Left colon (tissue), 2 donors: ENCODE results near the gene COL5A1. TPM values are rescaled to one million over a fixed set of nuclear protein-coding genes. Genes with fewer than 3 reads are reported as not detected.

ENCODE experiments used
- ATAC-seq: fragments of 200-7000 bp; cut with Tn5 transposase; one replicate; pipeline ENCODE4 v1.9.1; 2020; ENCODE audit warnings: mild to moderate bottlenecking, moderate library complexity
- DNase-seq, 2 donors: peaks; one replicate each; pipeline ENCODE4 v3.0.0-alpha.2; 2020
- intact Hi-C, 2 donors: fragments of 100-400 bp; cut with DNase I in 1 of 2; cut with micrococcal nuclease in 1 of 2; formaldehyde crosslinking; loops; one replicate each; pipeline versions ENCODE4 v1.11.2 to v1.14.0; 2022; cut with DNase I, micrococcal nuclease
- total RNA-seq, 2 donors: library from RNA; stranded (reverse); fragmentation: NEBNext Ultra II Directional; extraction: Animal tissue kit (Norgen Biotek cat#: 25700); gene quantifications; one replicate each; pipeline ENCODE4 v1.2.1, GENCODE V29; 2021
- donor health status: DM: no; HTN: no; CAD: no.
- donor health status: DM: yes; HTN: yes; CAD: no.

The COL5A1 gene
- total RNA-seq, 2 donors from 2014 or later, result 5.3 to 17.8 TPM

DNA sequence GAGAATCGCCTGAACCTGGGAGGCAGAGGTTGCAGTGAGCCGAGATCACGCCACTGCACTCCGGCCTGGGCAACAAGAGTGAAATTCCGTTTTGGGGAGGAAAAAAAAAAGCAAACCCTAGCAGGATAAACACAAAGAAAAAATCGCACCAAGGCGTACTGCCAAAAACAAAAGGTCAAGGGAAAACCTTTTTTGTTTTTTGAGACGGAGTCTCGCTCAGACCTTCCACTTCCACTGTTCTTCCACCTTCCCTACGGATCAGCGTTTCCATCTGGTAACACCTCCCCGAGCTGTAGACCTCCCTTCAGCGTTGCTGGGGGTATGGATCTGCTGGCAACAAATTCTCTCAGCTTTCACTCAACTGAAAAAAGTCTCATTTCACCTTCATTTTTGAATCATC, 218.9 kb downstream of the COL5A1 start:
- ATAC-seq, result no peak
- no peak for DNase-seq
- intact Hi-C loops, result no loop called here

DNA sequence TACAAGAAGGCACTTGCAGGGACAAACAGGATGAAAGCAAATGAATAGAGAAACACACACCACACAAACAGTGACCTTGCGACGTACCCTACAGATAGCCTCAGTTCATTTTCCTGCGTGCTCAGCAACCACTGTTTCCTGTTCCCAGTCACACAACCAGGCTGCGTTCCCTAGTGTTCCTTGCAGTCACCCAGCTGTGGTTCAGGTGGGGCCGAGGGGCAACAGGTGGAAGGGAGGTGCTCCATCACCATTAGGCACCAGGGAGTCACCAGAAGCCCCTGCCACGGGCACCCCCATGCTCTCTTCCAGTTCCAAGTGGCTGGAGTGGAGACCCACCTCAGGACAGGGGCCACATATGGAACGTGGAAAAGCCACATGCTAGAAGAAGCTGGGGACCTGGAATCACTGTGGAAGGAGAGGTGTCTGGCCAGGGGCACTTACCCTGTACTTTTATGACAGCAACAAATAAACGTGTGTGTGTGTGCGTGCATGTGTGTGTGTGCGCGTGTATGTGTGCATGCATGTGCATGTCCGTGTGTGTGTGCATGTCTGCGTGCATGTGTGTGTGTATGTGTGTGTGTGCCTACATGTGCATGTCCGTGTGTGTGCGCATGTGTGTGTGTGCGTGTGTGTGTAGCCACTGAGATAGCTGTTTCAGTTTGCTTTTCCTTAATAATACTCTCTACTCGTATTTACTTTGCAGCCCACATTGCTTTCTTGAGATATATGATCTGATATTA, 220.2 kb downstream of the COL5A1 start:
- no peak for ATAC-seq
- intact Hi-C loops, result no loop called here
- no peak for DNase-seq

DNA sequence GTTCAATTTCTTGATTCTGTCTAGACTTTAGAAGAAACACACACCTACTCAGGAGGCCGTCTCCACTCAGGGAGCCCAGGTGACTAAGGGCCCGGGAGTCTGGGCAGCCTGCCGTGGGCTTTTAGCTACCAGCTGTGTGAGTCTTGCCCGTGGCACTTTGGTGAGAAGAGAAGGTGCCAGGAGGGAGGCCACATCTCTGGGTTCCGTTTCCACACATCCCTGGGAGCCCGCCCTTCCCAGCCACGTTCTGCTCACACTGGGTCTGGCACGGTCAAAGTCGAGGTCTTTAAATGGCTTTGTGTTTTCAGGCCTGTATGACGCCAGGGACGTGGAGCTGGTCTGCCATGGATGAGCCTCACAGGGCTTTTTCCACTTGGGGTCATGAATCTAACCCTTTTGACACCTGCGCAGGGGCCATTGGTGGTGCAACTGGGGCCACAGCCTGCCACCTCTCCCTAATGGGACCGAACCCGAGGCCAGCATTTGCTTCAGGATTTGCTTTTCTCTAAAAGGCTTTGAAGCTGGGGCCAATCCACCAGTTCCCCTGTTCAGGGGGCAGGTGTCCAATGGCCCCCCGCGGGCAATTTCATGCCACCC, 221.8 kb downstream of the COL5A1 start:
- intact Hi-C loops, result no loop called here
- ATAC-seq (no peak), DNase-seq (no peak)

DNA sequence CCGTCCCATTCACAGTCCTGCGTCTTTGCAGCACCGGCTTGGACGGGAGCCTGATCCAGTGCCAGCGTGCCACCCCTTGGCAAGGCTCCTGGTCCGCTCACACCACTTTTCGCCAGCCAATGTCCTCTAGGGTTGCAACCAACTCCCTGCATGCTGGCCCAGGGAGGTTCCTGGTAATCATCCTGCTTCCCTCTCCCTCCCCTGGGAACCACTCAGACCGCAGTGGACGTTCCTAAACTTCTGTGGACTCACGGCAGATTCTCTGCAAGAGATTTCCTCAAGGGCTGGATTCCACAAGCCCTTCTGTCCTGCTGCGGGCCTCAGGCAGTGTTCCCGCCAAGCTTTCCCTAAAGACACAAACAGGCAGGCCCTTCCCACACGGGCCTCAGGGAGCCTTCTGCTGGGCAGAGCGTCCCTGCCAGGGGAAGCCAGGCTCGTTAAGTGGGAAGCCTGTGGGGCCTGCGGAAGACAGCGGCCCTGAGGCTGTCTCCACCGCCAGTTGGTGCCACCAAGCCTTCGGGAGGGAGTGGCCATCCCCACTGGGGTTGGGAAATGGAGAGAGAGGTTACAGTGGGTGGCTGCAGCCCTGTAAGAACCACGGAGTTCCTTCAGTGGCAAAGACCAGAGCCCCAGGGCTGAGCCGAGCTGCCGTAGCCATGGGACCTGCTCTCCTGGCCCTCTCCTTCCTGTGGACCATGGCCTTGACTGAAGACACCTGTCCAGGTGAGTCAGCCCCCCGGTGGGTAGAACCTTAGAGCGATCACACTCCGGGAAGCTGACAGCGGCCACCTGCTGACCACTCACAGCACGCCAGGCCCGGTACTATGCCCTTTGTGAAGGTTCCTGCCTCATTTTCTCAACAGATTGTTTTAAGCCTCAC, 222.6 kb downstream of the COL5A1 start:
- intact Hi-C loops, result no loop called here
- ATAC-seq (no peak), DNase-seq (no peak)

DNA sequence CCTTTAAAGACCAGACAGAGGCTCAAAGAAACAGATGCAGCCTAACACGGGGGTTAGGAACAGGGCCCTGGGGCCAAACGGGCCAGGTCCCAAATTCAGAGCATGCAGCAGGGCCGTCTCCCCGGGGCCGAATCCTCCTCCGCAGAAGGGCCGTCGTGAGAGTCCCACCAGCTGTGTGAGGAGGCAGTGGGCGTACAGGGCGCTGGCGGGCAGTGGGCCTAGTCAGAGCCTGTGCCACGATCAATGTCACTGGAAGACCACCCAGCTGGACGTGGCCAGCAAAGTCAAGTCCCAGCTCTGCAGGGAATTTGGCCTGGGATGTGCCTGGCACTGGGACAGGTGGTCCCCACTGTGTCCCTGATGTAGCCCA, 223.2 kb downstream of the COL5A1 start:
- ATAC-seq (no peak), DNase-seq (no peak)
- intact Hi-C loops, result no loop called here

DNA sequence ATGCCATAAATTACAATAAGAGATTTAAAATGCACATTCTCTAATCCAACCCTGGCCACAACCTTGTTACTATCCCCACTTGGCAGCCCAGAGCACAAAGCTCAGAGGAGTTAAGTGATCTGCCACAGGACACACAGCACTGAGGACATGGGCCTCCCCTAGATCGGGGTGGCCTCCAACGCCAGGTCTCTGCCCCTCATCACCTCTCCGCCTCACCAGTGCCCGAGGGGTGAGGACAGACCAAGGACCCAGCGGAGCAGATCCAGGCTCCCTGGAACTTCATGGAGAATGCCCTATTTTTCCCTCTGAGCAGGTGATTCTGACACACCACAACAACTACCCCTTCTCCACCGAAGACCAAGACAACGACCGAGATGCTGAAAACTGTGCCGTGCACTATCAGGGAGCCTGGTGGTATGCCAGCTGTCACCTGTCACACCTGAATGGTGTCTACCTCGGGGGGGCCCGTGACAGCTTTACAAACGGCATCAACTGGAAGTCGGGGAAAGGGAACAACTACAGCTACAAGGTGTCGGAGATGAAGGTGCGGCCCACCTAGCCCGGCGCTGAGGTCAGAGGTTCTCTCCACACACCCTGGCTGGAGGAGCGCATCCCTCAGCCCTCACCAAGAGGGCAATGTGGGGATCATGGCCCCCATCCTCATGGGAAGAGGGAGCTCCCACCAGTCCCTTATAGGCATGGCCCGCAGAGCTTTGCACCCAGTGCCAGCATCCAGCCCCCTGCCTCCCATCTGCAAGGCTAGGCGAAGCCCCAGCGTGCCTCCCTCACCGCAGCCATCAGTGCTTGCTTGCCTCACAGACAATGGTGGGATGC, 226.5 kb downstream of the COL5A1 start:
- intact Hi-C loops, result no loop called here
- ATAC-seq (no peak), DNase-seq (no peak)

DNA sequence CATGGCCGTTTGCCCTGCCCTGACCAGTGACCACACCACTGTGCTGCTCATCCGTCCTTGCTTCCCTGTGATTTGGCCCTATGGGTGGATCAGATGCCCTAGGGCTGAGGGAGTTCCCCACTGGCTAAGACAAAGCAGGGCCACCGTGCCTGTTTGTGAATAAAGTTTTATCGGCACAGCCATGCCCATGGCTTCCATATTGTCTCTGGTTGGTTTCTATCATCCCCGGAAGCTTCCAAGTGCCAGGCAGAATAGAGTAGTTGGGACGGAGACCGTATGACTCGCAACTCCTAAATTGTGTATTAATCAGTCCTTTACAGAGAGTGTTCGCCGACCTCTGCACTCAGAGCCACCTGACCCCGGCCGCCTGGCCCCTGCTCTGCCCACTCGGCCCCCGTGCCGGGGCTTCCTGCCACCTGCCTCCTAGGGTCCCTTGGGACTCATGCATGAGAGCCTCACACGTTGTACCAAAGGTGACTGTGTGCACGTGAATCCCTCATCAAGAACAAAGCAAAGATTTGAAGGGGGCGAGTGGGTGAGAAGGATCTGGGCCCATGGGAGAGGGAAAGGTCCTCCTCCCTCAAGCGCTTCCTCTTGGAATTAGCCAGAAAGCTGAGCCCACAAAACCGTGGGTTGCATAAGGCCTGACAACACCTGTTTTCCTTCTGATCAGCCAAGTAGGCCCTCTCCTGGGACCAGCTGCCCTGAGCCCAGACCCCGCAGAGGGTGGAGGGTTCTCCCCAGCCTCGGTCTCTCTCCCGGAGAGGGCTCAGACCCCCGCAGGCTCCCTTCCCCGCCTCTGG, 227.3 kb downstream of the COL5A1 start:
- ATAC-seq (no peak), DNase-seq (no peak)
- intact Hi-C loops, result no loop called here

DNA sequence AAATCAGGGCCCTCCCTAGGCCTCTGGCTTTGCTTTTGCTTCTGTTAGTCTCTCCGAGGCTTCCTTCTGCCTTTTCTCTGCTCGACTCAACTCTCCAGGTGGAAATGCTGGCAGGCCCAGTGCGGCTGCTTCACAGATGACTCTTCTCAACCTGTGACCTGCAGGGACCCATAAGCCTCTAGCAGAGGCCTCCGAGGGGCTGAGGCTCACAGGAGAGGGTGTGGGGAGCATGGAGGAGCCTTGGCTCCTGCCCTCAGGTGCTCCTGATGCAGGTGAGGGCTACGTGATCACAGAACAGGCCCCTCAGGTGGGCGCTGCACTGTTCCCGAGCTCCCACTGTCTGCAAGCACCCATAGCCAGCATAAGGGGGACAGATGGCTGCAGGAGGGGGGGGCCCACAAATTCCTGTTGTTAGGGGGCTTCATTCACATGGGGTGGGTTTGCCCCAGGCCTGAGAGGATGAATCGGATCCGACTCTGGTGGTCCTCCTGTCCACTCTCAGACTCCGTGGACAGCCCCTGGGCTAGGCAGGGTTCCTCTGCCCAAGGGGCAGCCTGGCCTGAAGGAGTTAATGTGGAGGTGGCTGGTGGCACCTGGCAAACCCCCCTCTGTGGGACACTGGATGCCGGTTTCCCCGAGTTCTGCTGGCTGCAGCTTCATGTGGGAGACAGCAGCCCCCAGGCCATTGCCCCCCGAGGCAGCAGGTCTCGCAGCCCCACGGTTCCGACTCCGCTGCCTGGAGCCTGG, 228.1 kb downstream of the COL5A1 start:
- DNase-seq (no peak), ATAC-seq (no peak)
- intact Hi-C loops, result no loop called here

DNA sequence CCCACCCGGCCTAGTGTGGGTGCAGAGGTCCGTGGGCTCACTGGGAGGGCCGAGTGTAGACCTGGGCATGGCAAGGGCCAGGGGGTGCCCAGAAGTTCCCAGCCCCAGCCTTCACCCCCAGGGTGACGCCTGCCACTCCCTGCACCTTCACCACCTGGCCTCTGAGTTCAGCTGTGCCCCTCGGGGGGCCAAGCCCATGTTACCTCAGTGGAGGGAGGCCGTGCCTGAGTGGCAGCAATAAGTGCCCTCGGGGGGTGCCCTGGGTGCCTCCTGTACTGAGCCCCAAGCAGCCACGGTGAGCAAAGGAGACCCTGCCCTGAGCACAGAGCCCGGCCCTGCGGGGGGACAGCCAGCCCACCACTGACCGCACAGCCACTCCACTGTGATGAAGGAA, 228.7 kb downstream of the COL5A1 start:
- intact Hi-C loops, result no loop called here
- no peak for ATAC-seq

DNA sequence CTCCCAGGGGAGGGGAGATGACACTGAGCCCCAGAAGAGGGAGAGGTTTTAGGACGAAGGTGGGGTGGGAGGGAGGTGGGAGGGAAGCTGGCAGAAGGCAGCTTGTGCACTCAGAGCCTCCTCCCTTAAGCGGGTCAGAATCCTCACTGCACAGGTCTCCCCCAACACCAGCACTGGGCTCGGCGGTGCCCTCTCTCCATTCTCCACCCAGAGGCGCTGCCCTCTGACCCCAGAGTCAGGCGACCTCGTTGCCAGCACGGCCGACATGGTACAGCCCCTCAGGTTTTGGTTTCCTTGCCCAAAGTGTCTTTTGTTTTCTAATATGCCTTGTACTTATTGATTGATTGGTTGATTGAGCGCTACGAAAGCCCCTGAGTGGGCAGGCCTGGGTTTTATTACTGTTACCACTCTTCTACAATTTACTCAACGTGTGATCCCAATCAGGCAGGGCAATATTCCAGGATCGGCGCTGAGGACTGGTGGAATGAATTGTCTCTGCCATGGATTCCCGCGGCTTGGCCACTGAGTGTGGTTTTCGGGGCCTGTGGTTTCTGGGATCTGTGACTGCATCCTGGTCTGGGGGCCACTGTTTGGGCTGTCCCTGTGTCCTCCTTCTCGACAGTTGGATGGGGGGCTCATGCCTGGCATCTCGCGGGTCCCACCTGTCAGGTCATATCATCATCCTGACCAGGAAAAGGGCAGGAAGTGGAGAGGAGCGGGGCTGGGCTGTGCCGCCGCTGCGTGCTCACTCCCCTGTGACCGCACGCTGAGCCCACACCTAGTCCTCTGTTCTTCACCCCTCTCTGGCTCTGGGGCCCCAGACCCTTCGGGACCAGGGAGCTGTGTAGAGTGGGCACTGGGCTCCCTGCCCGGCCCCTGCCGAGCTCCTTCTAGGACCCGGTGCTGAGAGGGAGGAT, 229.4 kb downstream of the COL5A1 start:
- ATAC-seq, result no peak
- intact Hi-C loops, result no loop called here
- no peak for DNase-seq

More for the DNA sequence above, 228.7 kb downstream of the COL5A1 start:
- no peak for DNase-seq

DNA sequence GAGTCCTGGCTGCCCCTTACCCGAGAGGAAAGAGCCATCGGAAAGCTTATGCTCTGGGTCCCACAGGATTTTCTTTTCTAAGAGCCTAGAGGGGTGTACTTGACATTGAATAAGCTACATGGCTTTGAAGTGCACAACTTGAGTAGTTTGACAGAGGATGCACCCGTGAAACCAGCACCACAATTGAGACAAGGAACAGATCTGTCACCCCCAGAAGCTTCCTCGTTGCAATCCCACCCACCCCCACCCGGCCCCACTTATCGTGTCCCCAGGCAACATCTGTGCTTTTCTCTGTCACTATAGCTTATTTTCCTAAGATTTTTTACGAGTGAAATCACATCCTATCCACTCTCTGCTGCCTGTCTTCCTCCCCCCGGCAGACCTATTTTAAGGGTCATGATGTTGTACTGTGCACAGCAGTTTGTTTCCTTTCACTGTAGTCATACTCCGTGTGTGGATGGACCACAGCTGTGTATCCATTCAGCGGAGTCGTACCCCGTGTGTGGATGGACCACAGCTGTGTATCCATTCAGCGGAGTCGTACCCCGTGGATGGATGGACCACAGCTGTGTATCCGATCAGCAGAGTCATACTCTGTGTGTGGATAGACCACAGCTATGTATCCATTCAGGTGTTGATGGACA, 230.2 kb downstream of the COL5A1 start:
- ATAC-seq (no peak), DNase-seq (no peak)
- intact Hi-C loops, result no loop called here

DNA sequence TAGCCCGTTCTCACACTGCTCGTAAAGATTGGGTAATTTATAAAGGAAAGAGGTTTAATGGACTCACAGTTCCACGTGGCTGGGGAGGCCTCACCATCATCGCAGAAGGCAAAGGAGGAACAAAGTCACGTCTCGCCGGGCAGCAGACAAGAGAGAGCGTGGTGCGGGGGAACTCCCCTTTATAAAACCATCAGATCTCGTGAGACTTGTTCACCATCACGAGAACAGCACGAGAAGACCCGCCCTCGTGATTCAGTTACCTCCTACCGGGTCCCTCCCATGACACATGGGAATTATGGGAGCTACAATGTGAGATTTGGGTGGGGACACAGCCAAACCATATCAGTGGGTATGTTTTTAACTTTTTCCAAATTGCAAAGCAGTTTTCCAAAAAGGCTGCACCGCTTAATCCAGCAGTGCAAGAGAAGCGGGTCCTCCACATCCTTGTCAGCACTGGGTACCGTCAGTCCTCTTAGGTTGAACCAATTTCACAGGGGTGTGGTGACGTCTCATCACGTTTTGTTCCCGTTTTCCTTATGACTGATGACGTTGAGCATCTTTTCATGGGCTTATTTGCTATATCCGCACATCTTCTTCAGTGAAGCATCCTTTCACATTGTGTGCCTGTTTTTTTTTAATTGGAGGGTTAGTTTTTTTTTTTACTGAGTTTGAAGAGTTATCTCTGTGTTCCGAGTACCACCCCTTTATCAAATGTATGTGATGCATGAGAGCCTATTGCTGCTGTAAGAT, 231.1 kb downstream of the COL5A1 start:
- DNase-seq (no peak), ATAC-seq (no peak)
- intact Hi-C loops, result no loop called here

DNA sequence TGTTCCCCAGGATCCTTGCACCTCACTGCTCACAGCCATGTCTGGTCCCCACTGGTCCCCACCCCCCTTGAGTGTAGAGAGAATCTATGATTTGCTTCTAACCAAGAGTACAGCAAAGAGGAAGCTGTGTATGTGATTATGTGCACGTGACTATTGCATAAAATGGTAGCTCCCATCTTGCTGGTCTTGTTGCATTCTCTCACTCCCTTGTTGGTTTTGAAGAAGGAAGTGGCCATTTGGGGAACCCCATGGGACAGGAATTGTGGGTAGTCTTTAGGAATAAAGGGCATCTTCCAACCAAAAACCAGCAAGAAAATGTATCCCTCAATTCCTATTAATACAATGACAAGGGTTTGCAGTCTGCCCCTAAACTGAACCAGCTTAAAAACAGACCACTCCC, 233.8 kb downstream of the COL5A1 start:
- no peak for DNase-seq
- intact Hi-C loops, result no loop called here
- ATAC-seq, result no peak

DNA sequence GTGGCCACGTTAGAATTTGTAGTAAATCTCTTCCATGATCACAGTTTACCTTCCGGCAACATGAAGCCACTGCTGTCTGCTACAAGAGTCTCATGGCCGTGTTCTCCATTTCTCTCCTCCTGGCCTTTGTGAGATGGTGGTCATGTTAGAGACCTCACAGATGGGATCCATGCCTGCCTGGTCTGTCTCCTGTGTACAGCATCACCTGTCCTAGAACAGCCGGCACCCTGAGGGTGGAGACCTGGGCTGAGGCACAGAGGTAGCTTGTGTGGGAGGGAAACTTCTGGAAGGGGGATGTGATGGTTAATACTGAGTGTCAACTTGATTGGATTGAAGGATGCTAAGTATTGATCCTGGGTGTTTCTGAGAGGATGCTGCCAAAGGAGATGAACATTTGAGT, 235.9 kb downstream of the COL5A1 start:
- ATAC-seq (no peak), DNase-seq (no peak)
- intact Hi-C loops, result no loop called here

DNA sequence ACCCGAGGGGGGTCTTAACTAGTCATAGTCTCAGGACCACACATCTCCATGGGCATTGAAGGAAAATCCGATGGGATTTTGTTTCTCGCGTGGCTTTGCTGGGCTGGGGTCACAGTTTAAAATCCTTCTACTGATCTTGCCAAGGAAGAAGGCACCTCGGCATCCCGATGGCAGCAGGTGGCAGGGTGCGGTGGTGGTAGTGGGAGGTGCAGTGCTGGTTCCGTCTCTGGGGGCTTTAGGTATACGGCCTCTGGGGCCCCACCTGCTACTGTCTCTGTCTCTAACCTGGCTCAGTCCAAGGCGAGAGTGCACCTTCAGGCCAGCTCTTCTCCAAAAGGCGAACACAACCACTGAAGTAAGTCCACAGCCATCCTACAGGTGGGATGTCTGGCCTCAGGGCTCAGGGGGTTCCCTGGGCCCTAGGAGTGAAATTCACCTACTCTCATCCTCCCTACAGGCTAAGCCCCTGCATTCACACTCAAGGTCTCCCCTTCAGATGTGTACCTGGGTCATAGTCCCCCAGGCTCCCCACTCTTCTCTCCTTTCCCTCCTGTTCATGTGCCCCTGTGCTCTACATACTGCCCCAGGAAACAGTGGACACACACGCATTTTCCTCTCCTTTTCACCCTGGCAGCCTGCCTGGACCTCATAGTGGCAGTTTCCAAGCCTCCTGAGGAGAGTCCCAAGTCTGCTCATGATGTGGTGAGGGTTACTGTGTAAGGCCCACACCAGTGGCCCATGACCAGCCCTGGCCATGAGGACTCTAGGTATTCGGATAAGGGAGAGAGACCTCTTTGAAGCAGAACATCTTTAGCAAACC, 238.3 kb downstream of the COL5A1 start:
- ATAC-seq, result no peak

More for the DNA sequence above, 238.3 kb downstream of the COL5A1 start:
- intact Hi-C loops, result no loop called here
- no peak for DNase-seq
